WTC11 (cell line): Measurements from ENCODE around the gene GET4. TPM values are rescaled to one million over a fixed set of nuclear protein-coding genes. Genes with fewer than 3 reads are reported as not detected.

Experiments
- ELF4 ChIP-seq: sonication (generic); formaldehyde crosslinking; IDR thresholded peaks from 2 replicates; pipeline ENCODE4 v1.8.1; 2022; ENCODE audit warnings: low read depth, mild to moderate bottlenecking, moderate library complexity, missing genetic modification reagents
- GTF2I ChIP-seq: fragments of 250-450 bp; sonication (Bioruptor Pico); conservative IDR thresholded peaks from 2 replicates; pipeline ENCODE4 v1.4.0; 2021; ENCODE audit warnings: mild to moderate bottlenecking
- HMGA2 ChIP-seq: fragments of 250-450 bp; sonication (Bioruptor Pico); IDR thresholded peaks from 2 replicates; pipeline ENCODE4 v1.4.0; 2021; ENCODE audit warnings: mild to moderate bottlenecking, moderate library complexity
- JAZF1 ChIP-seq: fragments of 250-450 bp; sonication (Bioruptor Pico); IDR thresholded peaks from 2 replicates; pipeline ENCODE4 v1.9.0; 2021; ENCODE audit warnings: moderate library complexity, mild to moderate bottlenecking, inconsistent platforms
- NFE2L1 ChIP-seq: sonication (generic); formaldehyde crosslinking; IDR thresholded peaks from 2 replicates; pipeline ENCODE4 v1.8.1; 2023; ENCODE audit warnings: missing genetic modification reagents
- NR1H2 ChIP-seq: sonication (generic); formaldehyde crosslinking; IDR thresholded peaks from 2 replicates; pipeline ENCODE4 v1.9.0; 2021; ENCODE audit warnings: mild to moderate bottlenecking, moderate library complexity, missing genetic modification reagents
- PRRX2 ChIP-seq: fragments of 250-450 bp; sonication (Bioruptor Pico); IDR thresholded peaks from 2 replicates; pipeline ENCODE4 v1.8.0; 2021; ENCODE audit warnings: mild to moderate bottlenecking
- ZNF121 ChIP-seq: sonication (generic); formaldehyde crosslinking; IDR thresholded peaks from 2 replicates; pipeline ENCODE4 v1.8.0; 2023; ENCODE audit warnings: missing genetic modification reagents
- ZNF232 ChIP-seq: sonication (generic); formaldehyde crosslinking; IDR thresholded peaks from 2 replicates; pipeline ENCODE4 v1.8.0; 2022; ENCODE audit warnings: mild to moderate bottlenecking, missing genetic modification reagents
- ZNF263 ChIP-seq: sonication (generic); formaldehyde crosslinking; IDR thresholded peaks from 2 replicates; pipeline ENCODE4 v1.8.1; 2022; ENCODE audit warnings: low read depth, mild to moderate bottlenecking, moderate library complexity, missing genetic modification reagents
- ZNF423 ChIP-seq: fragments of 250-450 bp; sonication (Bioruptor Pico); IDR thresholded peaks from 2 replicates; pipeline ENCODE4 v2.1.2; 2022; ENCODE audit warnings: mild to moderate bottlenecking, moderate library complexity
- total RNA-seq: library from RNA; stranded (reverse); gene quantifications from 3 replicates; pipeline ENCODE4 v1.2.3, GENCODE V29; 2021
- TF ChIP-seq, protein P1 (sequence below): sonication (generic); formaldehyde crosslinking; conservative IDR thresholded peaks from 2 replicates; pipeline ENCODE4 v1.8.1; 2023; ENCODE audit warnings: mild to moderate bottlenecking, low read depth, missing genetic modification reagents, moderate library complexity
- TF ChIP-seq, protein P2 (sequence below): sonication (generic); formaldehyde crosslinking; IDR thresholded peaks from 2 replicates; pipeline ENCODE4 v1.8.0; 2022; ENCODE audit warnings: mild to moderate bottlenecking, missing genetic modification reagents
- TF ChIP-seq, protein P3 (sequence below): sonication (generic); formaldehyde crosslinking; IDR thresholded peaks from 2 replicates; pipeline ENCODE4 v1.8.0; 2023; ENCODE audit warnings: mild to moderate bottlenecking, missing genetic modification reagents
- TF ChIP-seq, protein P4 (sequence below): sonication (generic); formaldehyde crosslinking; IDR thresholded peaks from 2 replicates; pipeline ENCODE4 v1.8.1; 2023; ENCODE audit warnings: mild to moderate bottlenecking, missing genetic modification reagents, moderate library complexity
- TF ChIP-seq, protein P5 (sequence below): fragments of 250-450 bp; sonication (Bioruptor Pico); IDR thresholded peaks from 2 replicates; pipeline ENCODE4 v1.9.0; 2021; ENCODE audit warnings: moderate library complexity, mild to moderate bottlenecking, inconsistent platforms, borderline replicate concordance
- TF ChIP-seq, protein P6 (sequence below): sonication (generic); formaldehyde crosslinking; IDR thresholded peaks from 2 replicates; pipeline ENCODE4 v1.8.1; 2023; ENCODE audit warnings: mild to moderate bottlenecking, missing genetic modification reagents, moderate library complexity
- TF ChIP-seq, protein P7 (sequence below): sonication (generic); formaldehyde crosslinking; IDR thresholded peaks from 2 replicates; pipeline ENCODE4 v1.8.1; 2023; ENCODE audit warnings: mild to moderate bottlenecking, moderate library complexity, missing genetic modification reagents
- TF ChIP-seq, protein P8 (sequence below): sonication (generic); formaldehyde crosslinking; IDR thresholded peaks from 2 replicates; pipeline ENCODE4 v1.8.0; 2022; ENCODE audit warnings: mild to moderate bottlenecking, missing genetic modification reagents
- TF ChIP-seq, protein P9 (sequence below): sonication (generic); formaldehyde crosslinking; IDR thresholded peaks from 2 replicates; pipeline ENCODE4 v1.8.1; 2022; ENCODE audit warnings: mild to moderate bottlenecking, missing genetic modification reagents, moderate library complexity, borderline replicate concordance
- TF ChIP-seq, protein P10 (sequence below): fragments of 250-450 bp; sonication (Bioruptor Pico); IDR thresholded peaks from 2 replicates; pipeline ENCODE4 v1.9.0; 2021; ENCODE audit warnings: mild to moderate bottlenecking, borderline replicate concordance

GET4 gene
- total RNA-seq, 1 experiment from 2014 or later, result 73.0 TPM

DNA sequence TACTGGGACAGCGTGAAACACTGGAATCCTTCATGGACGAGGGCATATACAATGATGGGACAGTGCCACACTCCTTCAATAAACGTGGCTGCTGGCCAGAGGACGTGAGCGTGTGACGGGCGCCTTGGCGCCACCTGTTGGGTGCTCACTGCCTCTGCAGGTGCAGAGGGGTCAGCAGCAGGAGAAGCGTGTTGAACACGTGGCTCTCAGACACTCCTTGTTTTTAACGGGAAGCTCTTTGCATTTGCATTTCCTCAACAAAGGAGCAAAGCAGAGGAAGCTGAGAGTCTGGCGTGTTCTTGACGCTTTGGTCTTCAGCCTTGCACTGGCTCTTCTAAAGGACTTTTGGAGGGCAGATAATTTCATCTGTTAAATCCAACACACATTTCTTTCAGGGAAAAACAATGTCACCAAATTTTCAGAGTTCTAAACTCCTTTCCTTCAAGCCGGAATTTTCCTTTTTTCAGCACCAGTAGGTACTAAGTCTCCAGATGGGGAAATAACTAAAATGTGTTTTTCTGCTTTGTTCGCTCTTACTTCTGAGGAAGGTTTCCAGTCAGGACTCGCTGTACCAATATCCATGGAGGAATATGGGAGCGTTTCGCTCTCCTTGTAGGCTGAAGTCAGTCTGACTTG is 2.9 kb upstream of the GET4 start (continued):
- TF ChIP-seq, protein P1, sequence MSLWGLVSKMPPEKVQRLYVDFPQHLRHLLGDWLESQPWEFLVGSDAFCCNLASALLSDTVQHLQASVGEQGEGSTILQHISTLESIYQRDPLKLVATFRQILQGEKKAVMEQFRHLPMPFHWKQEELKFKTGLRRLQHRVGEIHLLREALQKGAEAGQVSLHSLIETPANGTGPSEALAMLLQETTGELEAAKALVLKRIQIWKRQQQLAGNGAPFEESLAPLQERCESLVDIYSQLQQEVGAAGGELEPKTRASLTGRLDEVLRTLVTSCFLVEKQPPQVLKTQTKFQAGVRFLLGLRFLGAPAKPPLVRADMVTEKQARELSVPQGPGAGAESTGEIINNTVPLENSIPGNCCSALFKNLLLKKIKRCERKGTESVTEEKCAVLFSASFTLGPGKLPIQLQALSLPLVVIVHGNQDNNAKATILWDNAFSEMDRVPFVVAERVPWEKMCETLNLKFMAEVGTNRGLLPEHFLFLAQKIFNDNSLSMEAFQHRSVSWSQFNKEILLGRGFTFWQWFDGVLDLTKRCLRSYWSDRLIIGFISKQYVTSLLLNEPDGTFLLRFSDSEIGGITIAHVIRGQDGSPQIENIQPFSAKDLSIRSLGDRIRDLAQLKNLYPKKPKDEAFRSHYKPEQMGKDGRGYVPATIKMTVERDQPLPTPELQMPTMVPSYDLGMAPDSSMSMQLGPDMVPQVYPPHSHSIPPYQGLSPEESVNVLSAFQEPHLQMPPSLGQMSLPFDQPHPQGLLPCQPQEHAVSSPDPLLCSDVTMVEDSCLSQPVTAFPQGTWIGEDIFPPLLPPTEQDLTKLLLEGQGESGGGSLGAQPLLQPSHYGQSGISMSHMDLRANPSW (CRISPR knock-in tag), result no peak
- no peak for TF ChIP-seq HMGA2 (CRISPR knock-in tag)
- TF ChIP-seq, protein P2, sequence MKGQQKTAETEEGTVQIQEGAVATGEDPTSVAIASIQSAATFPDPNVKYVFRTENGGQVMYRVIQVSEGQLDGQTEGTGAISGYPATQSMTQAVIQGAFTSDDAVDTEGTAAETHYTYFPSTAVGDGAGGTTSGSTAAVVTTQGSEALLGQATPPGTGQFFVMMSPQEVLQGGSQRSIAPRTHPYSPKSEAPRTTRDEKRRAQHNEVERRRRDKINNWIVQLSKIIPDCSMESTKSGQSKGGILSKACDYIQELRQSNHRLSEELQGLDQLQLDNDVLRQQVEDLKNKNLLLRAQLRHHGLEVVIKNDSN (CRISPR knock-in tag), result peak; percentile 91
- TF ChIP-seq, protein P3, sequence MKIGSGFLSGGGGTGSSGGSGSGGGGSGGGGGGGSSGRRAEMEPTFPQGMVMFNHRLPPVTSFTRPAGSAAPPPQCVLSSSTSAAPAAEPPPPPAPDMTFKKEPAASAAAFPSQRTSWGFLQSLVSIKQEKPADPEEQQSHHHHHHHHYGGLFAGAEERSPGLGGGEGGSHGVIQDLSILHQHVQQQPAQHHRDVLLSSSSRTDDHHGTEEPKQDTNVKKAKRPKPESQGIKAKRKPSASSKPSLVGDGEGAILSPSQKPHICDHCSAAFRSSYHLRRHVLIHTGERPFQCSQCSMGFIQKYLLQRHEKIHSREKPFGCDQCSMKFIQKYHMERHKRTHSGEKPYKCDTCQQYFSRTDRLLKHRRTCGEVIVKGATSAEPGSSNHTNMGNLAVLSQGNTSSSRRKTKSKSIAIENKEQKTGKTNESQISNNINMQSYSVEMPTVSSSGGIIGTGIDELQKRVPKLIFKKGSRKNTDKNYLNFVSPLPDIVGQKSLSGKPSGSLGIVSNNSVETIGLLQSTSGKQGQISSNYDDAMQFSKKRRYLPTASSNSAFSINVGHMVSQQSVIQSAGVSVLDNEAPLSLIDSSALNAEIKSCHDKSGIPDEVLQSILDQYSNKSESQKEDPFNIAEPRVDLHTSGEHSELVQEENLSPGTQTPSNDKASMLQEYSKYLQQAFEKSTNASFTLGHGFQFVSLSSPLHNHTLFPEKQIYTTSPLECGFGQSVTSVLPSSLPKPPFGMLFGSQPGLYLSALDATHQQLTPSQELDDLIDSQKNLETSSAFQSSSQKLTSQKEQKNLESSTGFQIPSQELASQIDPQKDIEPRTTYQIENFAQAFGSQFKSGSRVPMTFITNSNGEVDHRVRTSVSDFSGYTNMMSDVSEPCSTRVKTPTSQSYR (CRISPR knock-in tag), result peak; percentile 97
- TF ChIP-seq, protein P4, sequence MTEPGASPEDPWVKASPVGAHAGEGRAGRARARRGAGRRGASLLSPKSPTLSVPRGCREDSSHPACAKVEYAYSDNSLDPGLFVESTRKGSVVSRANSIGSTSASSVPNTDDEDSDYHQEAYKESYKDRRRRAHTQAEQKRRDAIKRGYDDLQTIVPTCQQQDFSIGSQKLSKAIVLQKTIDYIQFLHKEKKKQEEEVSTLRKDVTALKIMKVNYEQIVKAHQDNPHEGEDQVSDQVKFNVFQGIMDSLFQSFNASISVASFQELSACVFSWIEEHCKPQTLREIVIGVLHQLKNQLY, result 0 out of 2 replicates have a peak, but pooled peaks have one; percentile 83
- no peak for TF ChIP-seq NR1H2
- TF ChIP-seq, protein P5, sequence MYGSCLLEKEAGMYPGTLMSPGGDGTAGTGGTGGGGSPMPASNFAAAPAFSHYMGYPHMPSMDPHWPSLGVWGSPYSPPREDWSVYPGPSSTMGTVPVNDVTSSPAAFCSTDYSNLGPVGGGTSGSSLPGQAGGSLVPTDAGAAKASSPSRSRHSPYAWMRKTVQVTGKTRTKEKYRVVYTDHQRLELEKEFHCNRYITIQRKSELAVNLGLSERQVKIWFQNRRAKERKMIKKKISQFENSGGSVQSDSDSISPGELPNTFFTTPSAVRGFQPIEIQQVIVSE, result no peak
- TF ChIP-seq JAZF1 (CRISPR knock-in tag), result no peak
- TF ChIP-seq, protein P6, sequence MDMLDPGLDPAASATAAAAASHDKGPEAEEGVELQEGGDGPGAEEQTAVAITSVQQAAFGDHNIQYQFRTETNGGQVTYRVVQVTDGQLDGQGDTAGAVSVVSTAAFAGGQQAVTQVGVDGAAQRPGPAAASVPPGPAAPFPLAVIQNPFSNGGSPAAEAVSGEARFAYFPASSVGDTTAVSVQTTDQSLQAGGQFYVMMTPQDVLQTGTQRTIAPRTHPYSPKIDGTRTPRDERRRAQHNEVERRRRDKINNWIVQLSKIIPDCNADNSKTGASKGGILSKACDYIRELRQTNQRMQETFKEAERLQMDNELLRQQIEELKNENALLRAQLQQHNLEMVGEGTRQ, result peak; percentile 85
- TF ChIP-seq ZNF121 (CRISPR knock-in tag), result no peak
- TF ChIP-seq ZNF232 (CRISPR knock-in tag), result peak; percentile 96
- TF ChIP-seq NFE2L1 (CRISPR knock-in tag), result peak; percentile 93; the same call in 1 of the 2 replicates
- TF ChIP-seq, protein P7, sequence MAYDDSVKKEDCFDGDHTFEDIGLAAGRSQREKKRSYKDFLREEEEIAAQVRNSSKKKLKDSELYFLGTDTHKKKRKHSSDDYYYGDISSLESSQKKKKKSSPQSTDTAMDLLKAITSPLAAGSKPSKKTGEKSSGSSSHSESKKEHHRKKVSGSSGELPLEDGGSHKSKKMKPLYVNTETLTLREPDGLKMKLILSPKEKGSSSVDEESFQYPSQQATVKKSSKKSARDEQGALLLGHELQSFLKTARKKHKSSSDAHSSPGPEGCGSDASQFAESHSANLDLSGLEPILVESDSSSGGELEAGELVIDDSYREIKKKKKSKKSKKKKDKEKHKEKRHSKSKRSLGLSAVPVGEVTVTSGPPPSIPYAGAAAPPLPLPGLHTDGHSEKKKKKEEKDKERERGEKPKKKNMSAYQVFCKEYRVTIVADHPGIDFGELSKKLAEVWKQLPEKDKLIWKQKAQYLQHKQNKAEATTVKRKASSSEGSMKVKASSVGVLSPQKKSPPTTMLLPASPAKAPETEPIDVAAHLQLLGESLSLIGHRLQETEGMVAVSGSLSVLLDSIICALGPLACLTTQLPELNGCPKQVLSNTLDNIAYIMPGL (CRISPR knock-in tag), result no peak
- no peak for TF ChIP-seq GTF2I
- TF ChIP-seq, protein P8, sequence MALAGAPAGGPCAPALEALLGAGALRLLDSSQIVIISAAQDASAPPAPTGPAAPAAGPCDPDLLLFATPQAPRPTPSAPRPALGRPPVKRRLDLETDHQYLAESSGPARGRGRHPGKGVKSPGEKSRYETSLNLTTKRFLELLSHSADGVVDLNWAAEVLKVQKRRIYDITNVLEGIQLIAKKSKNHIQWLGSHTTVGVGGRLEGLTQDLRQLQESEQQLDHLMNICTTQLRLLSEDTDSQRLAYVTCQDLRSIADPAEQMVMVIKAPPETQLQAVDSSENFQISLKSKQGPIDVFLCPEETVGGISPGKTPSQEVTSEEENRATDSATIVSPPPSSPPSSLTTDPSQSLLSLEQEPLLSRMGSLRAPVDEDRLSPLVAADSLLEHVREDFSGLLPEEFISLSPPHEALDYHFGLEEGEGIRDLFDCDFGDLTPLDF (CRISPR knock-in tag), result peak; percentile 95
- TF ChIP-seq ZNF423 (CRISPR knock-in tag), result no peak
- TF ChIP-seq, protein P9, sequence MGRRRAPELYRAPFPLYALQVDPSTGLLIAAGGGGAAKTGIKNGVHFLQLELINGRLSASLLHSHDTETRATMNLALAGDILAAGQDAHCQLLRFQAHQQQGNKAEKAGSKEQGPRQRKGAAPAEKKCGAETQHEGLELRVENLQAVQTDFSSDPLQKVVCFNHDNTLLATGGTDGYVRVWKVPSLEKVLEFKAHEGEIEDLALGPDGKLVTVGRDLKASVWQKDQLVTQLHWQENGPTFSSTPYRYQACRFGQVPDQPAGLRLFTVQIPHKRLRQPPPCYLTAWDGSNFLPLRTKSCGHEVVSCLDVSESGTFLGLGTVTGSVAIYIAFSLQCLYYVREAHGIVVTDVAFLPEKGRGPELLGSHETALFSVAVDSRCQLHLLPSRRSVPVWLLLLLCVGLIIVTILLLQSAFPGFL, result 0 out of 2 replicates have a peak, but pooled peaks have one; percentile 66
- 0 out of 2 replicates have a peak, but pooled peaks have one; percentile 47 for TF ChIP-seq ELF4
- TF ChIP-seq, protein P10, sequence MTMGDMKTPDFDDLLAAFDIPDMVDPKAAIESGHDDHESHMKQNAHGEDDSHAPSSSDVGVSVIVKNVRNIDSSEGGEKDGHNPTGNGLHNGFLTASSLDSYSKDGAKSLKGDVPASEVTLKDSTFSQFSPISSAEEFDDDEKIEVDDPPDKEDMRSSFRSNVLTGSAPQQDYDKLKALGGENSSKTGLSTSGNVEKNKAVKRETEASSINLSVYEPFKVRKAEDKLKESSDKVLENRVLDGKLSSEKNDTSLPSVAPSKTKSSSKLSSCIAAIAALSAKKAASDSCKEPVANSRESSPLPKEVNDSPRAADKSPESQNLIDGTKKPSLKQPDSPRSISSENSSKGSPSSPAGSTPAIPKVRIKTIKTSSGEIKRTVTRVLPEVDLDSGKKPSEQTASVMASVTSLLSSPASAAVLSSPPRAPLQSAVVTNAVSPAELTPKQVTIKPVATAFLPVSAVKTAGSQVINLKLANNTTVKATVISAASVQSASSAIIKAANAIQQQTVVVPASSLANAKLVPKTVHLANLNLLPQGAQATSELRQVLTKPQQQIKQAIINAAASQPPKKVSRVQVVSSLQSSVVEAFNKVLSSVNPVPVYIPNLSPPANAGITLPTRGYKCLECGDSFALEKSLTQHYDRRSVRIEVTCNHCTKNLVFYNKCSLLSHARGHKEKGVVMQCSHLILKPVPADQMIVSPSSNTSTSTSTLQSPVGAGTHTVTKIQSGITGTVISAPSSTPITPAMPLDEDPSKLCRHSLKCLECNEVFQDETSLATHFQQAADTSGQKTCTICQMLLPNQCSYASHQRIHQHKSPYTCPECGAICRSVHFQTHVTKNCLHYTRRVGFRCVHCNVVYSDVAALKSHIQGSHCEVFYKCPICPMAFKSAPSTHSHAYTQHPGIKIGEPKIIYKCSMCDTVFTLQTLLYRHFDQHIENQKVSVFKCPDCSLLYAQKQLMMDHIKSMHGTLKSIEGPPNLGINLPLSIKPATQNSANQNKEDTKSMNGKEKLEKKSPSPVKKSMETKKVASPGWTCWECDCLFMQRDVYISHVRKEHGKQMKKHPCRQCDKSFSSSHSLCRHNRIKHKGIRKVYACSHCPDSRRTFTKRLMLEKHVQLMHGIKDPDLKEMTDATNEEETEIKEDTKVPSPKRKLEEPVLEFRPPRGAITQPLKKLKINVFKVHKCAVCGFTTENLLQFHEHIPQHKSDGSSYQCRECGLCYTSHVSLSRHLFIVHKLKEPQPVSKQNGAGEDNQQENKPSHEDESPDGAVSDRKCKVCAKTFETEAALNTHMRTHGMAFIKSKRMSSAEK (CRISPR knock-in tag), result peak; percentile 91; the same call in 1 of the 2 replicates
- no peak for TF ChIP-seq ZNF263 (CRISPR knock-in tag)
- TF ChIP-seq PRRX2 (CRISPR knock-in tag), result no peak
